Uterus (tissue), 4 donors: ENCODE data around the gene KCNA3. TPM values are rescaled to one million over a fixed set of nuclear protein-coding genes. Genes with fewer than 3 reads are reported as not detected.

ENCODE experiments used
- DNase-seq, 2 donors: peaks; one replicate each; pipeline ENCODE4 v3.0.0-alpha.2; 2019 to 2020
- H3K27ac ChIP-seq, 2 donors: fragments of 200-600 bp; sonication (generic); 1 replicate in 1 of 2; 2 replicates in 1 of 2; pipeline ENCODE4 v1.5.1; 2016 to 2018
- H3K27me3 ChIP-seq, 2 donors: fragments of 200-600 bp; sonication (generic); one replicate each; pipeline ENCODE4 v1.5.1; 2018 to 2019; ENCODE audit warnings: control low read depth in 1 of 2
- H3K36me3 ChIP-seq, 2 donors: fragments of 200-600 bp; sonication (generic); one replicate each; pipeline ENCODE4 v1.5.1; 2019; ENCODE audit warnings: control low read depth in 1 of 2
- H3K4me1 ChIP-seq, 2 donors: fragments of 200-600 bp; sonication (generic); one replicate each; pipeline ENCODE4 v1.5.1; 2018 to 2019; ENCODE audit warnings: control low read depth in 1 of 2
- H3K4me3 ChIP-seq, 2 donors: fragments of 200-600 bp; sonication (generic); 1 replicate in 1 of 2; 2 replicates in 1 of 2; pipeline ENCODE4 v1.5.1; 2018 to 2019; ENCODE audit warnings: mild to moderate bottlenecking in 1 of 2
- H3K9me3 ChIP-seq, 2 donors: fragments of 200-600 bp; sonication (generic); one replicate each; pipeline ENCODE4 v1.5.1; 2019; ENCODE audit warnings: control low read depth in 1 of 2
- POLR2A ChIP-seq, 2 donors: fragments of 450-650 bp; IDR thresholded peaks; one replicate each; pipeline ENCODE4 v1.6.1; 2016; ENCODE audit warnings: antibody characterized with exemption in 2 of 2, mild to moderate bottlenecking in 1 of 2, moderate library complexity in 1 of 2
- intact Hi-C: fragments of 100-400 bp; cut with DNase I; formaldehyde crosslinking; loops from one replicate; pipeline ENCODE4 v1.15.1; 2023; ENCODE audit warnings: low total_unique reads
- total RNA-seq, 4 donors: library from RNA; depleted of rRNA in 3 of 4; stranded (reverse); fragments of >200 nt in 3 of 4; gene quantifications; one replicate each; pipeline versions ENCODE4 v1.1.0 to v1.2.4, GENCODE V29; 2014 to 2023
- TF ChIP-seq, protein P1 (sequence below), 4 experiments: fragments of 200-600 bp in 2 of 4; fragments of 450-650 bp in 2 of 4; sonication (generic) in 2 of 4; IDR thresholded peaks; one replicate each; pipeline ENCODE4 v1.5.1; 2016 to 2019; ENCODE audit warnings: antibody characterized with exemption in 4 of 4, mild to moderate bottlenecking in 2 of 4, moderate library complexity in 1 of 4
- donor health status: DM: yes; HTN: yes; CAD: no.

The KCNA3 gene
- total RNA-seq, 4 donors from 2014 or later = 1.3 to 5.6 (median 2.0) TPM

DNA sequence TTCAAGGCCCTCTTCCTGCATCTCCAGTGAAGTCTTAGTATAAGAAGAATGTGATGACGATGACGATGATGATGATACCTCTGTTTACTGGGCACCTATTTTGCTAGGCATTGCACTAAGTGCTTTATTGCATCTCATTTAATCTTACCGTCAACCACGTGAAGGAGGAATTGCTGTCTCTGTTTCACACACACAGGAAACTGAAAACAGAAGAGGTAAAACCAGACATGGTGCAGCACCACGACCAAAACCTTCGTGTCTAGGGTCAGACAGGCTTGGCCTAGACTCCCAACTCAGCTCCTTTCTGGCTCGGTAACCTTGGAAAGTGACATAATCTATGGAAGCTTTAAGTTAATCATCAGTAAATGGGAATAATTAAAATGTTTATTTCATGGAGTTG is 47.9 kb downstream of the KCNA3 start:
- Histone ChIP-seq H3K9me3 (no peaks in the 10 kb centered on the region), H3K27me3 (no peaks in the 10 kb centered on the region), H3K4me1 (no peaks in the 10 kb centered on the region), H3K27ac (no peak overlapping the region), H3K36me3 (no peaks in the 10 kb centered on the region), H3K4me3 (no peak overlapping the region)
- TF ChIP-seq, protein P1, sequence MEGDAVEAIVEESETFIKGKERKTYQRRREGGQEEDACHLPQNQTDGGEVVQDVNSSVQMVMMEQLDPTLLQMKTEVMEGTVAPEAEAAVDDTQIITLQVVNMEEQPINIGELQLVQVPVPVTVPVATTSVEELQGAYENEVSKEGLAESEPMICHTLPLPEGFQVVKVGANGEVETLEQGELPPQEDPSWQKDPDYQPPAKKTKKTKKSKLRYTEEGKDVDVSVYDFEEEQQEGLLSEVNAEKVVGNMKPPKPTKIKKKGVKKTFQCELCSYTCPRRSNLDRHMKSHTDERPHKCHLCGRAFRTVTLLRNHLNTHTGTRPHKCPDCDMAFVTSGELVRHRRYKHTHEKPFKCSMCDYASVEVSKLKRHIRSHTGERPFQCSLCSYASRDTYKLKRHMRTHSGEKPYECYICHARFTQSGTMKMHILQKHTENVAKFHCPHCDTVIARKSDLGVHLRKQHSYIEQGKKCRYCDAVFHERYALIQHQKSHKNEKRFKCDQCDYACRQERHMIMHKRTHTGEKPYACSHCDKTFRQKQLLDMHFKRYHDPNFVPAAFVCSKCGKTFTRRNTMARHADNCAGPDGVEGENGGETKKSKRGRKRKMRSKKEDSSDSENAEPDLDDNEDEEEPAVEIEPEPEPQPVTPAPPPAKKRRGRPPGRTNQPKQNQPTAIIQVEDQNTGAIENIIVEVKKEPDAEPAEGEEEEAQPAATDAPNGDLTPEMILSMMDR (IDR thresholded peaks at IDR 0.05) = no peak
- no peak for TF ChIP-seq POLR2A (IDR thresholded peaks at IDR 0.05)
- intact Hi-C loops = no loop called here
- DNase-seq = no peak

Other genes with a start within 250 kb of the KCNA3 start
- 1 to 10 TPM in 1 of 4 donors, not detected in 3; 1.4 TPM for gene PROK1, start 223.8 kb downstream of the KCNA3 start, total RNA-seq
- not detected for gene KCNA10, start 155.8 kb downstream of the KCNA3 start, total RNA-seq
- gene KCNA2, start 68.6 kb downstream of the KCNA3 start, total RNA-seq = under 1 TPM in 2 of 4 donors, not detected in 2; 0.21 to 0.62 TPM
- gene CD53, start 198.2 kb upstream of the KCNA3 start, total RNA-seq = 10 to 100 TPM in 3 of 4 donors, 1 to 10 TPM in 1; 1.0 to 16.6 (median 11.1) TPM